Measurements from ENCODE around the gene BTG1. TPM values are rescaled to one million over a fixed set of nuclear protein-coding genes. Genes with fewer than 3 reads are reported as not detected.

BTG1 gene
- total RNA-seq, 2 experiments from 2014 or later, result 113 to 118 TPM

GRCh38 chr12:92176646-92177045 is 31.0 kb upstream of the BTG1 start:
- POLR2A ChIA-PET, result interaction anchor here (1.5 kb wide), 1 partner anchor 31 kb away, joined by 6 read pairs; the partner anchor contains the start of gene BTG1
- ATAC-seq, result no peak

GRCh38 chr12:92175961-92176360 is 30.3 kb upstream of the BTG1 start:
- CTCF ChIA-PET, result no interaction called here
- POLR2A ChIA-PET, result interaction anchor here (0.6 to 1.5 kb wide), 2 partner anchors 30 to 482 kb away, joined by 3 to 6 read pairs; partner anchors contain the start of gene BTG1

More at GRCh38 chr12:92176646-92177045, 31.0 kb upstream of the BTG1 start:
- Mint-ChIP-seq H3K36me3 (ENCODE audit: low read depth) (peaks cover 7% of the 10 kb centered on the region), H3K27me3 (ENCODE audit: low read depth) (no peaks in the 10 kb centered on the region), H3K4me1 (ENCODE audit: low read depth) (peaks cover 8% of the 10 kb centered on the region), H3K4me3 (no peak overlapping the region), H3K9me3 (ENCODE audit: insufficient read depth) (no peaks in the 10 kb centered on the region), H3K27ac (no peak overlapping the region)
- CTCF ChIA-PET, result no interaction called here
- no peak for DNase-seq

GRCh38 chr12:92170050-92170449 is 24.4 kb upstream of the BTG1 start:
- Mint-ChIP-seq H3K9me3 (ENCODE audit: insufficient read depth) (no peaks in the 10 kb centered on the region), H3K27ac (no peak overlapping the region), H3K4me1 (ENCODE audit: low read depth) (peaks cover 10% of the 10 kb centered on the region), H3K27me3 (ENCODE audit: low read depth) (no peaks in the 10 kb centered on the region), H3K36me3 (ENCODE audit: low read depth) (peaks cover 2% of the 10 kb centered on the region), H3K4me3 (no peak overlapping the region)
- DNase-seq (no peak), ATAC-seq (no peak)
- CTCF ChIA-PET, result no interaction called here
- POLR2A ChIA-PET, result no interaction called here

More at GRCh38 chr12:92175961-92176360, 30.3 kb upstream of the BTG1 start:
- ATAC-seq (no peak), DNase-seq (no peak)
- Mint-ChIP-seq H3K27ac (no peak overlapping the region), H3K27me3 (ENCODE audit: low read depth) (no peaks in the 10 kb centered on the region), H3K4me3 (no peak overlapping the region), H3K9me3 (ENCODE audit: insufficient read depth) (no peaks in the 10 kb centered on the region), H3K36me3 (ENCODE audit: low read depth) (peaks cover 7% of the 10 kb centered on the region), H3K4me1 (ENCODE audit: low read depth) (peaks cover 8% of the 10 kb centered on the region)

- no peak for DNase-seq
- H3K4me3 Mint-ChIP-seq, result no peak overlapping the region
- H3K4me1 Mint-ChIP-seq (ENCODE audit: low read depth), result peaks cover 7% of the 10 kb centered on the region
- ChIA-PET POLR2A (interaction anchor here (0.6 to 1.6 kb wide), 2 partner anchors 21 to 26 kb away, joined by 3 to 6 read pairs; partner anchors contain the start of gene BTG1), CTCF (no interaction called here)
- no peak for ATAC-seq
- peaks cover 2% of the 10 kb centered on the region for H3K36me3 Mint-ChIP-seq (ENCODE audit: low read depth)
- H3K27ac Mint-ChIP-seq, result no peak overlapping the region
- H3K27me3 Mint-ChIP-seq (ENCODE audit: low read depth), result no peaks in the 10 kb centered on the region
- H3K9me3 Mint-ChIP-seq (ENCODE audit: insufficient read depth), result peaks cover 8% of the 10 kb centered on the region
These were observed 21.4 kb upstream of the BTG1 start for GRCh38 chr12:92167075-92167474.

GRCh38 chr12:92164712-92165111 is 19.1 kb upstream of the BTG1 start:
- POLR2A ChIA-PET, result no interaction called here
- Mint-ChIP-seq H3K27ac (no peak overlapping the region), H3K4me1 (ENCODE audit: low read depth) (peaks cover 2% of the 10 kb centered on the region), H3K4me3 (no peak overlapping the region), H3K36me3 (ENCODE audit: low read depth) (no peaks in the 10 kb centered on the region), H3K27me3 (ENCODE audit: low read depth) (no peaks in the 10 kb centered on the region), H3K9me3 (ENCODE audit: insufficient read depth) (peaks cover 8% of the 10 kb centered on the region)
- ATAC-seq, result no peak
- no peak for DNase-seq
- CTCF ChIA-PET, result interaction anchor here (1.0 kb wide), 1 partner anchor 9 kb away, joined by 4 read pairs; no protein-coding TSS in a partner anchor

- ATAC-seq (no peak), DNase-seq (no peak)
- Mint-ChIP-seq H3K36me3 (ENCODE audit: low read depth) (peaks cover 4% of the 10 kb centered on the region), H3K27ac (no peak overlapping the region), H3K4me3 (no peak overlapping the region), H3K4me1 (ENCODE audit: low read depth) (peaks cover 24% of the 10 kb centered on the region), H3K27me3 (ENCODE audit: low read depth) (no peaks in the 10 kb centered on the region), H3K9me3 (ENCODE audit: insufficient read depth) (peaks cover 8% of the 10 kb centered on the region)
- POLR2A ChIA-PET, result interaction anchor here (0.8 to 3.2 kb wide), 3 partner anchors 16 to 242 kb away, joined by 3 to 25 read pairs (median 3); partner anchors contain the start of gene BTG1
- CTCF ChIA-PET, result interaction anchor here (1.2 kb wide), 1 partner anchor 12 kb away, joined by 3 read pairs; no protein-coding TSS in a partner anchor
These were observed 16.4 kb upstream of the BTG1 start for GRCh38 chr12:92162079-92162478.

GRCh38 chr12:92158796-92159439 is 13.3 kb upstream of the BTG1 start:
- ChIA-PET POLR2A (interaction anchor here (0.8 to 3.6 kb wide), 2 partner anchors 13 to 42 kb away, joined by 3 to 19 read pairs; partner anchors contain the start of gene BTG1), CTCF (interaction anchor here (1.0 kb wide), 1 partner anchor 9 kb away, joined by 5 read pairs; no protein-coding TSS in a partner anchor)
- Mint-ChIP-seq H3K27ac (peak overlapping the region; percentile 57), H3K4me3 (peak overlapping the region; percentile 15), H3K9me3 (ENCODE audit: insufficient read depth) (peaks cover 2% of the 10 kb centered on the region), H3K4me1 (ENCODE audit: low read depth) (peaks cover 35% of the 10 kb centered on the region), H3K27me3 (ENCODE audit: low read depth) (no peaks in the 10 kb centered on the region), H3K36me3 (ENCODE audit: low read depth) (peaks cover 14% of the 10 kb centered on the region)
- DNase-seq (no peak), ATAC-seq (peak; percentile 47)

GRCh38 chr12:92156704-92157395 is 11.2 kb upstream of the BTG1 start:
- POLR2A ChIA-PET, result interaction anchor here (4.1 kb wide), 1 partner anchor 11 kb away, joined by 23 read pairs; the partner anchor contains the start of gene BTG1
- Mint-ChIP-seq H3K4me3 (no peak overlapping the region), H3K27ac (no peak overlapping the region), H3K4me1 (ENCODE audit: low read depth) (peaks cover 32% of the 10 kb centered on the region), H3K36me3 (ENCODE audit: low read depth) (peaks cover 16% of the 10 kb centered on the region), H3K27me3 (ENCODE audit: low read depth) (no peaks in the 10 kb centered on the region), H3K9me3 (ENCODE audit: insufficient read depth) (peaks cover 2% of the 10 kb centered on the region)
- CTCF ChIA-PET, result no interaction called here
- no peak for DNase-seq
- no peak for ATAC-seq

GRCh38 chr12:92156139-92156538 is 10.5 kb upstream of the BTG1 start:
- CTCF ChIA-PET, result no interaction called here
- DNase-seq (no peak), ATAC-seq (no peak)
- Mint-ChIP-seq H3K27ac (no peak overlapping the region), H3K36me3 (ENCODE audit: low read depth) (peaks cover 19% of the 10 kb centered on the region), H3K27me3 (ENCODE audit: low read depth) (no peaks in the 10 kb centered on the region), H3K4me1 (ENCODE audit: low read depth) (peaks cover 32% of the 10 kb centered on the region), H3K4me3 (no peak overlapping the region), H3K9me3 (ENCODE audit: insufficient read depth) (peaks cover 4% of the 10 kb centered on the region)
- POLR2A ChIA-PET, result interaction anchor here (4.1 kb wide), 1 partner anchor 10 kb away, joined by 23 read pairs; the partner anchor contains the start of gene BTG1

GRCh38 chr12:92155733-92156132 is 10.1 kb upstream of the BTG1 start:
- ChIA-PET POLR2A (interaction anchor here (0.9 to 4.1 kb wide), 2 partner anchors 9 to 250 kb away, joined by 3 to 23 read pairs; partner anchors contain the start of gene BTG1), CTCF (no interaction called here)
- H3K27ac Mint-ChIP-seq, result no peak overlapping the region
- H3K36me3 Mint-ChIP-seq (ENCODE audit: low read depth), result peaks cover 21% of the 10 kb centered on the region
- ATAC-seq (no peak), DNase-seq (no peak)
- H3K27me3 Mint-ChIP-seq (ENCODE audit: low read depth), result no peaks in the 10 kb centered on the region
- peaks cover 4% of the 10 kb centered on the region for H3K9me3 Mint-ChIP-seq (ENCODE audit: insufficient read depth)
- H3K4me1 Mint-ChIP-seq (ENCODE audit: low read depth), result peaks cover 32% of the 10 kb centered on the region
- H3K4me3 Mint-ChIP-seq, result no peak overlapping the region

GRCh38 chr12:92151916-92152315 is 6.3 kb upstream of the BTG1 start:
- ChIA-PET CTCF (no interaction called here), POLR2A (no interaction called here)
- ATAC-seq (no peak), DNase-seq (no peak)
- Mint-ChIP-seq H3K27me3 (ENCODE audit: low read depth) (no peaks in the 10 kb centered on the region), H3K4me1 (ENCODE audit: low read depth) (peaks cover 24% of the 10 kb centered on the region), H3K36me3 (ENCODE audit: low read depth) (peaks cover 40% of the 10 kb centered on the region), H3K4me3 (no peak overlapping the region), H3K27ac (no peak overlapping the region), H3K9me3 (ENCODE audit: insufficient read depth) (peaks cover 4% of the 10 kb centered on the region)

- Mint-ChIP-seq H3K4me1 (ENCODE audit: low read depth) (peaks cover 15% of the 10 kb centered on the region), H3K9me3 (ENCODE audit: insufficient read depth) (peaks cover 4% of the 10 kb centered on the region), H3K27ac (no peak overlapping the region), H3K27me3 (ENCODE audit: low read depth) (no peaks in the 10 kb centered on the region), H3K36me3 (ENCODE audit: low read depth) (peaks cover 41% of the 10 kb centered on the region), H3K4me3 (no peak overlapping the region)
- CTCF ChIA-PET, result interaction anchor here (1.0 to 1.7 kb wide), 7 partner anchors 9 to 767 kb away, joined by 3 to 8 read pairs (median 3); no protein-coding TSS in a partner anchor
- DNase-seq (no peak), ATAC-seq (no peak)
- POLR2A ChIA-PET, result interaction anchor here (0.5 to 9.3 kb wide), 3 partner anchors 16 to 59 kb away, joined by 3 to 293 read pairs (median 5); no protein-coding TSS in a partner anchor
These were observed 3.9 kb upstream of the BTG1 start for GRCh38 chr12:92149563-92149962.
